H4 (cell line): ENCODE data around the gene IGFL2. TPM values are rescaled to one million over a fixed set of nuclear protein-coding genes. Genes with fewer than 3 reads are reported as not detected.
"Not testable (repeated sequence)": the region's sequence is repeated elsewhere in the genome, so short reads cannot be mapped to it uniquely, and the experiment has no call there.

Experiments used
- DNase-seq: peaks from one replicate; pipeline ENCODE4 v3.0.0-alpha.2; 2015; ENCODE audit warnings: low spot score
- total RNA-seq: library from RNA; depleted of rRNA; stranded (reverse); fragments of >200 nt; shearing (Covaris generic); gene quantifications from 2 replicates; pipeline ENCODE4 v1.2.3, GENCODE V29; 2014

Gene IGFL2
- total RNA-seq, 1 experiment from 2014 or later, result not detected

GRCh38 chr19:46142294-46142693 is 5.7 kb upstream of the IGFL2 start:
- no peak for DNase-seq

GRCh38 chr19:46144756-46145155 is 3.3 kb upstream of the IGFL2 start:
- DNase-seq, result no peak

- DNase-seq, result no peak
Observed at GRCh38 chr19:46147166-46147740, 785 bp upstream of the IGFL2 start.

GRCh38 chr19:46150606-46151005 is 2.6 kb downstream of the IGFL2 start:
- DNase-seq, result no peak

- peak; percentile 78 for DNase-seq
Observed at GRCh38 chr19:46155237-46155636, 7.2 kb downstream of the IGFL2 start.

- no peak for DNase-seq
Observed at GRCh38 chr19:46159418-46160232, 11.6 kb downstream of the IGFL2 start.

GRCh38 chr19:46160233-46160775 is 12.3 kb downstream of the IGFL2 start:
- DNase-seq, result no peak

GRCh38 chr19:46161642-46162257 is 13.7 kb downstream of the IGFL2 start:
- not testable (repeated sequence) for DNase-seq

- no peak for DNase-seq
Observed at GRCh38 chr19:46162731-46163130, 14.7 kb downstream of the IGFL2 start.

GRCh38 chr19:46173886-46174480 is 25.9 kb downstream of the IGFL2 start:
- DNase-seq, result no peak

GRCh38 chr19:46176116-46176860 is 28.2 kb downstream of the IGFL2 start:
- no peak for DNase-seq

GRCh38 chr19:46179076-46179759 is 31.2 kb downstream of the IGFL2 start:
- no peak for DNase-seq

- DNase-seq, result no peak
Observed at GRCh38 chr19:46180701-46181387, 32.8 kb downstream of the IGFL2 start.

GRCh38 chr19:46181388-46181779 is 33.3 kb downstream of the IGFL2 start:
- peak; percentile 61 for DNase-seq

GRCh38 chr19:46182476-46182875 is 34.4 kb downstream of the IGFL2 start:
- DNase-seq, result no peak

GRCh38 chr19:46184775-46185710 is 37.0 kb downstream of the IGFL2 start:
- not testable (repeated sequence) for DNase-seq

GRCh38 chr19:46186101-46186716 is 38.2 kb downstream of the IGFL2 start:
- no peak for DNase-seq

- no peak for DNase-seq
Observed at GRCh38 chr19:46186717-46187101, 38.7 kb downstream of the IGFL2 start.
